ENCODE measurements around the gene ADAMTS6.
A peak's percentile ranks its signal among the peaks of the same experiment; 100 is the strongest.

The ADAMTS6 gene

GRCh38 chr5:65474130-65474711 lies 7.5 kb downstream of the ADAMTS6 start:
- no peak for DNase-seq (ENCODE audit: low spot score)

- DNase-seq (ENCODE audit: low spot score): no peak
Observed at GRCh38 chr5:65468633-65469032, 13.1 kb downstream of the ADAMTS6 start.

- no peak for DNase-seq (ENCODE audit: low spot score)
Observed at GRCh38 chr5:65462139-65462705, 19.5 kb downstream of the ADAMTS6 start.

- no peak for DNase-seq (ENCODE audit: low spot score)
Observed at GRCh38 chr5:65461490-65461889, 20.2 kb downstream of the ADAMTS6 start.

- no peak for DNase-seq (ENCODE audit: low spot score)
Observed at GRCh38 chr5:65459995-65460394, 21.7 kb downstream of the ADAMTS6 start.

GRCh38 chr5:65455064-65455463 lies 26.7 kb downstream of the ADAMTS6 start:
- no peak for DNase-seq (ENCODE audit: low spot score)

- DNase-seq (ENCODE audit: low spot score): no peak
Observed at GRCh38 chr5:65451436-65451835, 30.3 kb downstream of the ADAMTS6 start.

- DNase-seq (ENCODE audit: low spot score): no peak
Observed at GRCh38 chr5:65446682-65447081, 35.0 kb downstream of the ADAMTS6 start.

GRCh38 chr5:65441800-65442199 lies 39.9 kb downstream of the ADAMTS6 start:
- DNase-seq (ENCODE audit: low spot score): no peak

GRCh38 chr5:65440456-65440855 lies 41.3 kb downstream of the ADAMTS6 start:
- no peak for DNase-seq (ENCODE audit: low spot score)

- no peak for DNase-seq (ENCODE audit: low spot score)
Observed at GRCh38 chr5:65434122-65434521, 47.6 kb downstream of the ADAMTS6 start.

- DNase-seq (ENCODE audit: low spot score): no peak
Observed at GRCh38 chr5:65426656-65427055, 55.1 kb downstream of the ADAMTS6 start.

- no peak for DNase-seq (ENCODE audit: low spot score)
Observed at GRCh38 chr5:65423623-65424022, 58.1 kb downstream of the ADAMTS6 start.

- no peak for DNase-seq (ENCODE audit: low spot score)
Observed at GRCh38 chr5:65418661-65419060, 63.1 kb downstream of the ADAMTS6 start.

- DNase-seq (ENCODE audit: low spot score): no peak
Observed at GRCh38 chr5:65413822-65414221, 67.9 kb downstream of the ADAMTS6 start.

- no peak for DNase-seq (ENCODE audit: low spot score)
Observed at GRCh38 chr5:65412842-65413241, 68.9 kb downstream of the ADAMTS6 start.

GRCh38 chr5:65411356-65411755 lies 70.4 kb downstream of the ADAMTS6 start:
- no peak for DNase-seq (ENCODE audit: low spot score)

GRCh38 chr5:65395526-65396155 lies 86.1 kb downstream of the ADAMTS6 start:
- no peak for DNase-seq (ENCODE audit: low spot score)

- no peak for DNase-seq (ENCODE audit: low spot score)
Observed at GRCh38 chr5:65394087-65394486, 87.6 kb downstream of the ADAMTS6 start.

GRCh38 chr5:65391591-65391990 lies 90.1 kb downstream of the ADAMTS6 start:
- DNase-seq (ENCODE audit: low spot score): no peak

GRCh38 chr5:65390208-65390607 lies 91.5 kb downstream of the ADAMTS6 start:
- no peak for DNase-seq (ENCODE audit: low spot score)

- DNase-seq (ENCODE audit: low spot score): no peak
Observed at GRCh38 chr5:65383859-65384258, 97.9 kb downstream of the ADAMTS6 start.

GRCh38 chr5:65382582-65382981 lies 99.1 kb downstream of the ADAMTS6 start:
- DNase-seq (ENCODE audit: low spot score): no peak

- peak; percentile 46 for DNase-seq (ENCODE audit: low spot score)
Observed at GRCh38 chr5:65370505-65370904, 111.2 kb downstream of the ADAMTS6 start.
